Measurements from ENCODE around the gene TP63. TPM values are rescaled to one million over a fixed set of nuclear protein-coding genes. Genes with fewer than 3 reads are reported as not detected.

The TP63 gene
- total RNA-seq, 2 donors from 2014 or later = 0.24 to 0.30 TPM

- Histone ChIP-seq H3K4me3 (no peak overlapping the region), H3K4me1 (no peaks in the 10 kb centered on the region), H3K9me3 (no peaks in the 10 kb centered on the region), H3K36me3 (no peaks in the 10 kb centered on the region), H3K27ac (no peak overlapping the region), H3K27me3 (no peaks in the 10 kb centered on the region)
- no peak for TF ChIP-seq CTCF (IDR thresholded peaks at IDR 0.05)
- no peak for DNase-seq (ENCODE audit: low spot score)
These were observed 123.2 kb downstream of the TP63 start for GRCh38 chr3:189754356-189754755.

- Histone ChIP-seq H3K4me1 (no peaks in the 10 kb centered on the region), H3K4me3 (no peak overlapping the region), H3K27me3 (no peaks in the 10 kb centered on the region), H3K9me3 (no peaks in the 10 kb centered on the region), H3K36me3 (no peaks in the 10 kb centered on the region), H3K27ac (no peak overlapping the region)
- no peak for TF ChIP-seq CTCF (IDR thresholded peaks at IDR 0.05)
- DNase-seq (ENCODE audit: low spot score) = no peak
These were observed 125.4 kb downstream of the TP63 start for GRCh38 chr3:189756582-189757078.

GRCh38 chr3:189758186-189758585 is 127.0 kb downstream of the TP63 start:
- TF ChIP-seq CTCF (IDR thresholded peaks at IDR 0.05) = no peak
- no peak for DNase-seq (ENCODE audit: low spot score)
- H3K27ac ChIP-seq = no peak overlapping the region

GRCh38 chr3:189766416-189766815 is 135.2 kb downstream of the TP63 start:
- no peak for DNase-seq (ENCODE audit: low spot score)
- H3K4me3 ChIP-seq = no peak overlapping the region
- H3K36me3 ChIP-seq = no peaks in the 10 kb centered on the region
- no peaks in the 10 kb centered on the region for H3K9me3 ChIP-seq
- H3K27ac ChIP-seq = no peak overlapping the region
- H3K27me3 ChIP-seq = no peaks in the 10 kb centered on the region
- TF ChIP-seq CTCF (IDR thresholded peaks at IDR 0.05) = no peak
- H3K4me1 ChIP-seq = no peaks in the 10 kb centered on the region

More at GRCh38 chr3:189758186-189758585, 127.0 kb downstream of the TP63 start:
- H3K4me3 ChIP-seq = no peak overlapping the region
- H3K4me1 ChIP-seq = no peaks in the 10 kb centered on the region
- no peaks in the 10 kb centered on the region for H3K27me3 ChIP-seq
- no peaks in the 10 kb centered on the region for H3K36me3 ChIP-seq
- no peaks in the 10 kb centered on the region for H3K9me3 ChIP-seq

- DNase-seq (ENCODE audit: low spot score) = no peak
- H3K27ac ChIP-seq = no peak overlapping the region
- no peak overlapping the region for H3K4me3 ChIP-seq
- no peak for TF ChIP-seq CTCF (IDR thresholded peaks at IDR 0.05)
- no peaks in the 10 kb centered on the region for H3K36me3 ChIP-seq
- H3K9me3 ChIP-seq = no peaks in the 10 kb centered on the region
- no peaks in the 10 kb centered on the region for H3K27me3 ChIP-seq
- H3K4me1 ChIP-seq = no peaks in the 10 kb centered on the region
These were observed 140.8 kb downstream of the TP63 start for GRCh38 chr3:189771842-189772450.

GRCh38 chr3:189772584-189772983 is 141.4 kb downstream of the TP63 start:
- DNase-seq (ENCODE audit: low spot score) = no peak
- H3K27me3 ChIP-seq = no peaks in the 10 kb centered on the region

More at GRCh38 chr3:189772584-189772983, 141.4 kb downstream of the TP63 start:
- Histone ChIP-seq H3K4me3 (no peak overlapping the region), H3K36me3 (no peaks in the 10 kb centered on the region), H3K9me3 (no peaks in the 10 kb centered on the region), H3K27ac (no peak overlapping the region), H3K4me1 (no peaks in the 10 kb centered on the region)
- TF ChIP-seq CTCF (IDR thresholded peaks at IDR 0.05) = no peak
